Fibroblast of gingiva (primary cell): ENCODE data around the gene BAZ2B.

Experiments used
- DNase-seq: peaks from one replicate; pipeline ENCODE4 v3.0.0-alpha.2; 2011; ENCODE audit warnings: low read depth

BAZ2B gene

GRCh38 chr2:159462201-159462785 lies 154.1 kb downstream of the BAZ2B start:
- peak; percentile 2 for DNase-seq

- DNase-seq = no peak
Measured at GRCh38 chr2:159461076-159461475, 155.3 kb downstream of the BAZ2B start.

DNA sequence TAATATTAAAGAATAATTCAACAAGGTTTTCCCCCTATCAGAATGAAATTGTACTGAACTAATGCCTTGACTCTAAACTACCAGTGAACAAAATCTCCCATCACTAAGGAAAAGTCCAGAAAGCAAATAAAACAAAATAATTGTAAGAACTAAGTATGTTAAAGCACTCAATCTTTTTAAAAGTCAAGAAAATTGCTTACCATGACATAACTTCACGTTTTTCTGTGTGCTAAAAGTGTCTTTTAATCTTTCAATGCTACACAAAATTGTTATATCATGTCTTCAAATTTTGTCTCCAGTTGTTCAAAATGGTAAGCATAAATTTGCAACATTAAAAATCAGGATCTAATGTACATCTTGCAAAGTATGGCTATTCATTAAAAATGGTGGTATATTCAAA lies 156.1 kb downstream of the BAZ2B start:
- DNase-seq = no peak

- DNase-seq = no peak
Measured at GRCh38 chr2:159459279-159459678, 157.1 kb downstream of the BAZ2B start.

DNA sequence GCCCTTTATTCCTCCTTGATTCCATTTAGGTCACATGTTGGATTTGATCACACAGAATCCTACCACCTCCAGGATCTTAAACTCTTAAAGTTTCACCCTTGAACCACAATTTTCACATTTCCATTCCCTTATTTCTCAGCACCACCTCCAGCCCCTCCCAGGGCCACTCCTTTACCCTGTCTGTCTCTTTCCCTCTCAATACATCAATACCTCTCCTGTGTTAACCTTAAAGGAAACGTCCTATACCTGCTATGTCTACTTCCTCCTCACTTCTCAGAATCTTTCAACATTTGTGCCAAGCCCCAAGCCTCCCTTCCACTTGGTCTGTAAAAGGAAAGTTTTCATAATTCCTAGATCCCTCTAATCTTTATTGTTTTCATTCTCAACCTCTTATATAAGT lies 158.8 kb downstream of the BAZ2B start:
- DNase-seq = no peak

- no peak for DNase-seq
Measured at GRCh38 chr2:159456500-159457426, 159.6 kb downstream of the BAZ2B start.

DNA sequence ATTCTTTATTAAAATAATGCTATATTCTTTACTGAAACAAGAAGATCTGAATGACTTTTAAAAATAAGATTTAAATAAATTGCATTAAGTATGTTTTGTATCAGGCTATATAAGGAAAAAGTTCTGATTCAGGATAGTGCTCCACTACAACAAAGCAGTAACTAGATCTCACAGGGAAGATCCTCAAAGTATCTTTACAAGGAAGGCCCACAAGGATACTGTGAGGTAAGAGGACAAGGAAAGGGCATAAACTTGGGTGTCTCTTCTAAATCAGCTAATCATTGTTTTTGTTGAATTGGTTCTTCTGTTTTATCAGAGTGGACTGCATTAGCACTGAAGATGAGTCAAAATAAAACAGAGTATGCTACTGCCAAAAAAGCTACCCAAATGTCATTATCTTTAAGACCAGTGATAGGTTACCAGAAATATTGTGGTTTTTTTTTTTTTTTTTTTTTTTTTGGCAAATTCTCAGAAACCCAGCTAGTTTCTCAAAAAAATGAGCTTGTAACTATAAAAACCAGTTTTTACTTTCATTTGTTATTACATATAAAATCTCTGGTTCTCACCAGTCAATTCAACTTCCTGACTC lies 160.9 kb downstream of the BAZ2B start:
- DNase-seq = no peak

- DNase-seq = no peak
Measured at GRCh38 chr2:159454185-159454584, 162.2 kb downstream of the BAZ2B start.

- DNase-seq = no peak
Measured at GRCh38 chr2:159450180-159450579, 166.2 kb downstream of the BAZ2B start.

- DNase-seq = no peak
Measured at GRCh38 chr2:159449504-159450124, 166.7 kb downstream of the BAZ2B start.

GRCh38 chr2:159446817-159447216 lies 169.5 kb downstream of the BAZ2B start:
- DNase-seq = no peak

- no peak for DNase-seq
Measured at GRCh38 chr2:159446201-159446600, 170.1 kb downstream of the BAZ2B start.

DNA sequence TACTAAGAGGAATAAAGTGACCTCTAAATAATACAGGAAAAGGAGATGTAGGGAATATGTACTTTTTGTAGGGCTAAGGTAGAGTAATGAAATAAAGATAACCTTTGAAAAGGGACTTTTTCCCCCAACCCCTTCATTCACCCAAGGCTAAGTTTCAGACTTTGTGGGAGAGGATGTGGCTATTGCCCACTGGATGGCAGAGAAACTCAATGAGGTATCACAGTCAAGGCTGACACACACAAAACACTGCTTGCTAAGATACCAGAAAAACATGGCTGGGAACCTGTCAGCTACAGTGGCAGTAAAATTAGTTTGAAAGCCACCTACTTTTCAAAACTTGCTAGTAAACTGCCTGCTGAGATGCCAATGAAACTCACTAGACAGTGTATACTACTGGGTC lies 171.0 kb downstream of the BAZ2B start:
- DNase-seq = no peak

DNA sequence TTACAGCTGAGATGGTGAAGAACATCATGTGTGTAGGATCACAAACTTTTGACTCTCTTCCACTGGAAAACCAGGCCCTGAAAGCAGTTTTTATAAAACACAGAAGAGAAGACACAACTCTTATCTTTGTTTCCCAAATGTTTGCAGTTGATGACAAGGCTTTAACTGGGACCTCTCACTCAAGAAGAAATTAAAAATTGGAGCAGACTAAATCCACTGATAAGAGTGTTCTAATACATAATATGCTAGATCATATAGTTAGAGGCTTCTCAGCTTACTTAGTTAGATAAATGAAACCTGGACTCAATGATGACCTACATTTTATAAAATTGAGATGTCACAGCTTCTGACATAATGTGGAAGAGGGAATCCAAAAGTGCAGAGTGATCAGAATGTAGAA lies 171.6 kb downstream of the BAZ2B start:
- DNase-seq = no peak

DNA sequence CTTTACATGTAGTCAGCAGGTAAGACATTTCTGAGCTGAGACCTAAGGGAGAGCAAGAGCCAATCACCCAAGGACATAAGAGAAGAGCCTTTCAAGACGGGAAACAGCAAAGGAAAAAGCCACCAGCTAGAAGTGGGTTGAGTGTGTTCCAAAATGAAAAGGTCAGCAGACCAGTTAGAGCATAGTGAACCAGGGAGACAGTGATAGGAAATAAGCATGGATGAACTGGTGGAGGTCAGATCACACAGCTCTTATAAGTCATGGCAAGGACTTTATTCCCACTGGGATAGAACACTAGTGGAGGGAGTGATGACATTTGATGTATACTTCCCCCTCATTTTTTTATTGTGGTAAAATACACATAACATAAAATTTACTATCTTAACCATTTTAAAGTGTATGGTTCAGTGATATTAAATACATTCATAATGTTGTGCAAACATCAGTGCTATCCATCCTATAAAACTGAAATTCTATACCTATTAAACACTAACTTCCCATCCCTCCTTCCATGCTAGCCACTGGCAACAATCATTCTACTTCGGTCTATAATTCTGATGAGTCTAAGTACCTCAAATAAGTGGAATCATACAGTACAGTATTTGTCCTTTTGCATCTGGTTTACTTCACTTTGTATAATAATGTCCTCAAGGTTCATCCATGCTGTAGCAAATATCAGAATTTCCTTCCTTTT lies 174.0 kb downstream of the BAZ2B start:
- no peak for DNase-seq

DNA sequence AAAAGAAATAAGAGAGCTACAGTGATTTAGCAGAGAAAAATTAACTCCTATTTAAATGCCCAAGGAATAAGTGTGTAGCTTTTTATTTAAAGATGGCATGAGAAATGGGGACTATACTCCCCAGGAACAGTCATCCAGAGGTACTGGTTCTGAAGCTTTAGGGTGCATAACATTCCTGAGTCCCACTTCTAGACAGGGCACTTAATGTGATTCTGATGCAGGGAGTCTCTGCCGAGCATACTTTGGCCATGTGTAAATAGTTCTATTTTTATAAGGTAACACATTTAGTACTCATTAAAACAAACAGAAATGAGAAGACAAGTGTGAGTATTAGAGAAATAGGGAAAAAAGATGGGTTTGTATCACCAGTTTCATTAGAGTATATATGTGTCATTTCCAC lies 175.2 kb downstream of the BAZ2B start:
- DNase-seq = no peak

- DNase-seq = no peak
Measured at GRCh38 chr2:159439421-159439820, 176.9 kb downstream of the BAZ2B start.

GRCh38 chr2:159438720-159439353 lies 177.5 kb downstream of the BAZ2B start:
- DNase-seq = no peak

GRCh38 chr2:159438284-159438683 lies 178.1 kb downstream of the BAZ2B start:
- no peak for DNase-seq

DNA sequence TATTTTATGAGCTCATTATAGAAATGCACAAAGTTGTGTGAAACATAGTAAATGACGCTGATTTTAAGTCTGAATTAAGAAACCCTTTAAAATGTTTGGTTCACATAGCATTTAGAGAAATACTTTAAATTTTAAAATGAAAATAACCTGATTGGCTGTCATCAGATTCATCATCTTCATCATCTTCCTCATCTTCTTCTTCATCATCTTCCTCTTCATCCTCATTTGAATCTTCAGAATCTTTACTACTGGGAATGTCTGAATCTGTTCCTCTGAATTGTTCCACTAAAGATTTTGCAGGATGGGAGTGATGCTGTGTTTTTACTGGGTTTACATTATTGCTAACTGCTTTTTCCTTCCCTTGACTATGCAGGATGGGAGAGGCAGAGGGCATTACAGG lies 183.7 kb downstream of the BAZ2B start:
- no peak for DNase-seq

GRCh38 chr2:159427048-159427447 lies 189.3 kb downstream of the BAZ2B start:
- no peak for DNase-seq

DNA sequence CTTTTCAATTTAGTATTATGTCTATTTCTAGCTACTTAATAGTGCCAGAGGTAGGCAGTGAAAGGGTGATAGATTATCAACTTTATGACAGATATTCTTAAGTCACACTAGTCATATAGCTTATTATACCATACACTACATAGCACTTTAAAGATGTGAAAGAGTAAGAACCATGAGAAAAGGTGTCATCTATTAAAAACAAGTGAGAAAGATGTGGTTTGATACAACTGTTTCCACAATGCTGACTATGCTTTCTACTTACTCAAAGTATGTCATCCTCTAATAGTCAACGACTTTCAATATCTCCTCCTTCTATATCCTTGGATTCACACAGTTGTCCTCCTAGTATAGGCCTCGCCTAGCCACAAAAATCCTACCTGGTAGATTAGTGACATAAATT lies 196.9 kb downstream of the BAZ2B start:
- no peak for DNase-seq
